ENCODE measurements around the gene CDKN2B. TPM values are rescaled to one million over a fixed set of nuclear protein-coding genes. Genes with fewer than 3 reads are reported as not detected.
"Not testable (repeated sequence)": the region's sequence is repeated elsewhere in the genome, so short reads cannot be mapped to it uniquely, and the experiment has no call there.

CDKN2B gene
- total and polyA plus RNA-seq, 9 donors: 0.63 to 5.7 (median 1.7) TPM

DNA sequence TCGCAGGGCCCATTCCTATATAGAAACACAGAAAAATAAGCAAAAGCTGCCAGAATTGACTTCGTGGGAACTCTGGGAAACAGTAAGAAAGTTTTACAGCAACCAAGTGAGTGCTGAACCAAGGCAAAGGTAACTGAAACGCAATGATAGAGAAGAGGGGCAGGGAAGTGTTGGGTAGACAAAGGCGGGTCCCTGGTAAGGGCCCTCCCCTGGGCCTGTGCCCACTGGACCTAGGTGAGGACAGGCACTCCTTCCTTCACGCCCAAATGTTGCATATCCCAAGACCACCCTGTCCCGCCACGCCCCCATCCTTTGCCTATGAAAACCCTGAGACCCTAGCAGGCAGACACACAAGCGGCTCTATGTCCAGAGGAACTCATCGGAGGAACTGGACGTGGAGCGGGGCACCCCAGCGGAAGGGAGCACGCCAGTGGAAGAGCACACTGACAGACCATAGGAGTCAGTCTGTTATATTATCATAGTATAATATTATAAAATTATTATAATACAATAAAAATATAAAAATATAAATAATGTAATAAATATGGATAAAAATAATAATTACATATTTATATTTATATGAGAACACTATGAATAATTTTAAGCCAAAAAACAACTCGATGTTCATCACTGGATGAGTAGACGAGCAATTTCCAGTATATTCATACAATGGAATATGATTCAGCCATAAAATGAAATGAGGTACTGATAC lies 42.8 kb downstream of the CDKN2B start:
- intact Hi-C loops (cut with DNase I): no loop called here
- H3K27me3 ChIP-seq: no peaks in the 10 kb centered on the region
- 20 to 21% (median 20%) methylated on average over 15 of the region's 15 CpGs for WGBS, 3 donors
- TF ChIP-seq, protein P1, sequence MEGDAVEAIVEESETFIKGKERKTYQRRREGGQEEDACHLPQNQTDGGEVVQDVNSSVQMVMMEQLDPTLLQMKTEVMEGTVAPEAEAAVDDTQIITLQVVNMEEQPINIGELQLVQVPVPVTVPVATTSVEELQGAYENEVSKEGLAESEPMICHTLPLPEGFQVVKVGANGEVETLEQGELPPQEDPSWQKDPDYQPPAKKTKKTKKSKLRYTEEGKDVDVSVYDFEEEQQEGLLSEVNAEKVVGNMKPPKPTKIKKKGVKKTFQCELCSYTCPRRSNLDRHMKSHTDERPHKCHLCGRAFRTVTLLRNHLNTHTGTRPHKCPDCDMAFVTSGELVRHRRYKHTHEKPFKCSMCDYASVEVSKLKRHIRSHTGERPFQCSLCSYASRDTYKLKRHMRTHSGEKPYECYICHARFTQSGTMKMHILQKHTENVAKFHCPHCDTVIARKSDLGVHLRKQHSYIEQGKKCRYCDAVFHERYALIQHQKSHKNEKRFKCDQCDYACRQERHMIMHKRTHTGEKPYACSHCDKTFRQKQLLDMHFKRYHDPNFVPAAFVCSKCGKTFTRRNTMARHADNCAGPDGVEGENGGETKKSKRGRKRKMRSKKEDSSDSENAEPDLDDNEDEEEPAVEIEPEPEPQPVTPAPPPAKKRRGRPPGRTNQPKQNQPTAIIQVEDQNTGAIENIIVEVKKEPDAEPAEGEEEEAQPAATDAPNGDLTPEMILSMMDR (IDR thresholded peaks at IDR 0.05): no peak
- no peak for TF ChIP-seq EP300 (IDR thresholded peaks at IDR 0.05)
- no peak for TF ChIP-seq POLR2A (IDR thresholded peaks at IDR 0.05)
- H3K36me3 ChIP-seq: no peaks in the 10 kb centered on the region
- H3K4me3 ChIP-seq: no peak overlapping the region
- H3K4me1 ChIP-seq (ENCODE audit: insufficient read depth): no peaks in the 10 kb centered on the region
- no peak overlapping the region for H3K27ac ChIP-seq
- no peak for DNase-seq
- H3K9me3 ChIP-seq: peaks cover 0 to 12% of the 10 kb centered on the region in 2 donors

DNA sequence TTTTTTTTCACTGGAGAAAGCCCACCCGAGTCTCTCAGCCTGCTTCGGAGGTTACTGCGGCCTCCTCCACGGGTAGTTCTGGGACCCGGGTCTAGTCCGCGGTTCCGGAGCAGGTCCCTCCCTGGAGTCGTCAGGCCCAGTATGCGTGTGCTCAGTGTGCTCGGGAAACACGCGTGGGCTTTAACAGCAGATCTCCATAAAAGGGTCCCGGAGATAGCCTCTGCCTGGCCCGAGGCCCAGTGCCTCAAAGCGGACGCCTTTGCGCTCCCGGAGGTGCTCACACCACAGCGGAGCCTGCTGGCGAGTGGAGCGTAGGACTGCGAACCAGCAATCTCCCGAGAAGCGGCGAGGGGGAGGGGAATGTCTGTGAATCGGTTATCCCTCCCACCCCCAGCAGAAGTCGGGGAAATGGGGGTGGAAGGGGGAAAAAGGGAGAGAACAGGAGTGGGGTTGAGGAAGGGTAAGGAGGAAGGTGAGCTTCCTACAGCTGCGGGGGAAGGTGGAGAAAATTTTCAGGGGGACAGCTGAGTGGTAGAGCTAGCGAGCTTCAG lies 43.6 kb downstream of the CDKN2B start:
- WGBS, 3 donors: 1 to 3% (median 3%) methylated on average over 30 of the region's 30 CpGs
- Histone ChIP-seq H3K27me3 (no peaks in the 10 kb centered on the region), H3K27ac (no peak overlapping the region), H3K4me1 (ENCODE audit: insufficient read depth) (no peaks in the 10 kb centered on the region), H3K9me3 (peaks cover 0 to 12% of the 10 kb centered on the region in 2 donors), H3K4me3 (no peak overlapping the region), H3K36me3 (no peaks in the 10 kb centered on the region)
- no peak for DNase-seq
- intact Hi-C loops (cut with DNase I): no loop called here
- TF ChIP-seq EP300 (IDR thresholded peaks at IDR 0.05): no peak
- TF ChIP-seq, protein P1 (IDR thresholded peaks at IDR 0.05): no peak
- TF ChIP-seq POLR2A (IDR thresholded peaks at IDR 0.05): no peak

DNA sequence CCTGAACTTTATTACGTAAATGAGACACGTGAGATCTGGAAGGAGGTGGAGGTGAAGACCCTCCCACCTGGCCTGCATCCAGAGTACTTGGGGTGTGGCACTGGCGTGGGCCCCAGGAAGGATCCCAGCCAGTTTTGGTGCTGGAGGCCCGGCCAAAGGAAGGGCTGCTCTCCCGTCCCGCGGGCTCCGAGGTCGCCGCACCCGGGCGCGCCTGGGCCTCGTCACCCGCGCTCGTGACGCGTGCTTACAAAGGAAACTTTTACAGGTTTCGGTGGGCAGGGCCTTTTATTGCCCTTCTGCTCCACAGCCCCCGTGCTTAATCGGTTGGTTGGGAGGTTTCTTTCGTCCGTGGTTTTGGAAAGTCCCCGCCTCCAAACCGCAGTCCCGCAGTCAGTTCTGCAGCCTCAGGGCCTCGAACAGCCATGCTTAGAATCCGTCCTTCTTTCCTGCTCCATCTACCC lies 44.1 kb downstream of the CDKN2B start:
- no peak for DNase-seq
- H3K4me3 ChIP-seq: no peak overlapping the region
- H3K9me3 ChIP-seq: peaks cover 0 to 12% of the 10 kb centered on the region in 2 donors
- 2 to 3% (median 3%) methylated on average over 29 of the region's 29 CpGs for WGBS, 3 donors
- no peaks in the 10 kb centered on the region for H3K36me3 ChIP-seq
- H3K27ac ChIP-seq: no peak overlapping the region
- H3K4me1 ChIP-seq (ENCODE audit: insufficient read depth): no peaks in the 10 kb centered on the region
- TF ChIP-seq EP300 (IDR thresholded peaks at IDR 0.05): no peak
- TF ChIP-seq POLR2A (IDR thresholded peaks at IDR 0.05): no peak
- TF ChIP-seq, protein P1 (IDR thresholded peaks at IDR 0.05): no peak
- intact Hi-C loops (cut with DNase I): no loop called here
- H3K27me3 ChIP-seq: no peaks in the 10 kb centered on the region

DNA sequence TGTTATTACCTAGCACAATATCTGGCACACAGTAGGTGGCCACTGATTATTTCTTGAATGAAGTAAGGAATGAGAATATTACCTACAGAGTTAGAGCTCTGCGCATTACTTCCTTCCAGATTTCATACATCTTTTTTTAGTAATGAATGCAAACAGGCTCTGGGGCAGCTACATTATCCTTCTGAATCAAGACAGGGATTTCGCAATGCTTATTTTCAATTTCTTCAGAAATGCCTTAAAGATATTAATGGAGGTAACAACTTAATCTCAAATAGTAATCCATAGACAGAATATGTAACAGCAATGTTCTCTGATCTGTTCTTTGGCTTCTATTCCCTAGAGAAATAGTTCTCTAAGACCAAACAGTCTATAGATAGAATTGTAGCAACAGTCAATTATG lies 47.5 kb downstream of the CDKN2B start:
- Histone ChIP-seq H3K27me3 (no peaks in the 10 kb centered on the region), H3K4me3 (no peak overlapping the region), H3K27ac (no peak overlapping the region), H3K4me1 (ENCODE audit: insufficient read depth) (no peaks in the 10 kb centered on the region), H3K36me3 (no peaks in the 10 kb centered on the region), H3K9me3 (peaks cover 0 to 12% of the 10 kb centered on the region in 2 donors)
- TF ChIP-seq POLR2A (IDR thresholded peaks at IDR 0.05): no peak
- TF ChIP-seq, protein P1 (IDR thresholded peaks at IDR 0.05): no peak
- no peak for TF ChIP-seq EP300 (IDR thresholded peaks at IDR 0.05)
- intact Hi-C loops (cut with DNase I): no loop called here
- WGBS, 3 donors: 91 to 93% (median 92%) methylated on average over 2 of the region's 2 CpGs
- no peak for DNase-seq

DNA sequence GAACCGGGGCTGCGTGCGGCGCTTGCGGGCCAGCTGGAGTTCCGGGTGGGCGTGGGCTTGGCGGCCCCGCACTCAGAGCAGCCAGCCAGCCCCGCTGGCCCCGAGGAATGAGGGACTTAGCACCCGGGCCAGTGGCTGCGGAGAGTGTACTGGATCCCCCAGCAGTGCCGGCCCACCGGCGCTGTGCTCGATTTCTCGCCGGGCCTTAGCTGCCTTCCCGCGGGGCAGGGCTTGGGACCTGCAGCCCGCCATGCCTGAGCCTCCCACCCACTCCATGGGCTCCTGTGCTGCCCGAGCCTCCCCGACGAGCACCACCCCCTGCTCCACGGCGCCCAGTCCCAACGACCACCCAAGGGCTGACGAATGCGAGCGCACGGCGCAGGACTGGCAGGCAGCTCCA lies 49.8 kb downstream of the CDKN2B start:
- intact Hi-C loops (cut with DNase I); H3K4me1 ChIP-seq (ENCODE audit: insufficient read depth); H3K36me3 ChIP-seq; H3K27me3 ChIP-seq; H3K9me3 ChIP-seq; H3K4me3 ChIP-seq; DNase-seq; H3K27ac ChIP-seq: not testable (repeated sequence)
- 92 to 95% (median 92%) methylated on average over 18 to 30 of the region's 33 CpGs for WGBS, 3 donors

Measured in ovary (tissue), 9 donors.